ENCODE results near the gene SLC44A3.

Gene SLC44A3, protein sequence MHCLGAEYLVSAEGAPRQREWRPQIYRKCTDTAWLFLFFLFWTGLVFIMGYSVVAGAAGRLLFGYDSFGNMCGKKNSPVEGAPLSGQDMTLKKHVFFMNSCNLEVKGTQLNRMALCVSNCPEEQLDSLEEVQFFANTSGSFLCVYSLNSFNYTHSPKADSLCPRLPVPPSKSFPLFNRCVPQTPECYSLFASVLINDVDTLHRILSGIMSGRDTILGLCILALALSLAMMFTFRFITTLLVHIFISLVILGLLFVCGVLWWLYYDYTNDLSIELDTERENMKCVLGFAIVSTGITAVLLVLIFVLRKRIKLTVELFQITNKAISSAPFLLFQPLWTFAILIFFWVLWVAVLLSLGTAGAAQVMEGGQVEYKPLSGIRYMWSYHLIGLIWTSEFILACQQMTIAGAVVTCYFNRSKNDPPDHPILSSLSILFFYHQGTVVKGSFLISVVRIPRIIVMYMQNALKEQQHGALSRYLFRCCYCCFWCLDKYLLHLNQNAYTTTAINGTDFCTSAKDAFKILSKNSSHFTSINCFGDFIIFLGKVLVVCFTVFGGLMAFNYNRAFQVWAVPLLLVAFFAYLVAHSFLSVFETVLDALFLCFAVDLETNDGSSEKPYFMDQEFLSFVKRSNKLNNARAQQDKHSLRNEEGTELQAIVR

DNA sequence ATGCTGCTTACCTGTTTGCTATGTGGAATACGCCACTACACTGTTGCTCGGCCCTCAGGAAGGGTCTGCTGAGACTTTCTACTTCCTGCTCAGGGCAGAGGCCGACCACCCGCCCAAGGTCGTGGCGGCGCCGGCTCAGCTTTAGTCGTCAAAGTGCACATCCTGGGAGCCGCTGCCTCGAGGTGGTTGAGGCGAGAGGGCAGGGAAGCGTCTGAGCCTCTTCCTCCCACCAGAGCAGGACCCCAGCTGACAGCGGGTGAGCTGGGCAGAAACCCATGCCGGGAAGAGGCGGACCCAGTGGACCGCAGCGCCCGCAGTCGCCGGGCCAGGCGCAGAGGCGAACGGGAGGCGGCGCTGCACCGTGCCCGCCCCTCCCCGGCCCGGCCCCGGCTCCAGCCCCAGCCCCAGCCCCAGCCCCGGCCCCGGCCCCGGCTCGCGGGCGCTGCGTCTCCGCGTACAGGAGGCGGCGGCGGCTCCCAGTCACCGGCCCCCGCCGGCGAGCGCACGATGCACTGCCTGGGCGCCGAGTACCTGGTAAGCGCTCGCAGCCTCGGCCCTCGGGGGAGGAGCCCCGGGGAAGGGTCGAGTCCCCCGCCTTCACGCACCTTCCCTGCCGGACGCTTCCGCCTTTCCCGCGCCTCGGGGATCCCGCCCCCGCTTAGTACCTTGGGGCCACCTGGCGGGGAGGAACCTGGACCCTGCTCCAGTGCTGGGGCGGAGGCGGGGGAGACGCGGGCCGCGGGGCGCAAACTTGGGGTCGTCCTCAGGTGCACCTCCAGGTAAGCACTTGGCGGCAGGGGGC, at the start of gene SLC44A3:
SLC44A3 (plus strand) TSS at position 413 of the 802 bp plus-strand sequence; CDS start at position 508, 95 bp downstream.
- CTCF ChIA-PET, result no interaction called here
- peaks cover 5% of the 10 kb centered on the region for H3K4me1 Mint-ChIP-seq
- H3K4me3 Mint-ChIP-seq, result peak within 1 kb of the TSS; percentile 44
- no peaks in the 10 kb centered on the region for H3K36me3 Mint-ChIP-seq
- no peak within 1 kb of the TSS for H3K27ac Mint-ChIP-seq
- H3K27me3 Mint-ChIP-seq, result peaks cover 56% of the 10 kb centered on the region
- DNase-seq, result peak; percentile 36
- H3K9me3 Mint-ChIP-seq, result no peaks in the 10 kb centered on the region

GRCh38 chr1:94772230-94772641, 47.9 kb upstream of the SLC44A3 start:
- CTCF ChIA-PET, result no interaction called here
- Mint-ChIP-seq H3K9me3 (no peaks in the 10 kb centered on the region), H3K27me3 (peaks cover 20% of the 10 kb centered on the region), H3K27ac (no peak overlapping the region), H3K4me3 (no peak overlapping the region), H3K4me1 (no peaks in the 10 kb centered on the region), H3K36me3 (no peaks in the 10 kb centered on the region)
- no peak for DNase-seq

GRCh38 chr1:94772845-94773244, 47.3 kb upstream of the SLC44A3 start:
- no peak overlapping the region for H3K4me3 Mint-ChIP-seq
- H3K27ac Mint-ChIP-seq, result no peak overlapping the region
- CTCF ChIA-PET, result no interaction called here
- peaks cover 21% of the 10 kb centered on the region for H3K27me3 Mint-ChIP-seq
- H3K4me1 Mint-ChIP-seq, result no peaks in the 10 kb centered on the region
- H3K9me3 Mint-ChIP-seq, result no peaks in the 10 kb centered on the region
- no peak for DNase-seq
- no peaks in the 10 kb centered on the region for H3K36me3 Mint-ChIP-seq

GRCh38 chr1:94773296-94773809, 46.8 kb upstream of the SLC44A3 start:
- CTCF ChIA-PET, result no interaction called here
- Mint-ChIP-seq H3K9me3 (no peaks in the 10 kb centered on the region), H3K4me1 (no peaks in the 10 kb centered on the region), H3K27me3 (peaks cover 21% of the 10 kb centered on the region), H3K27ac (no peak overlapping the region), H3K36me3 (no peaks in the 10 kb centered on the region), H3K4me3 (no peak overlapping the region)
- DNase-seq, result no peak

GRCh38 chr1:94773931-94774422, 46.2 kb upstream of the SLC44A3 start:
- Mint-ChIP-seq H3K4me1 (no peaks in the 10 kb centered on the region), H3K9me3 (no peaks in the 10 kb centered on the region), H3K36me3 (no peaks in the 10 kb centered on the region), H3K27ac (no peak overlapping the region), H3K27me3 (peaks cover 18% of the 10 kb centered on the region), H3K4me3 (no peak overlapping the region)
- CTCF ChIA-PET, result no interaction called here
- DNase-seq, result no peak

GRCh38 chr1:94776474-94776873, 43.7 kb upstream of the SLC44A3 start:
- CTCF ChIA-PET, result no interaction called here
- no peaks in the 10 kb centered on the region for H3K4me1 Mint-ChIP-seq
- DNase-seq, result no peak
- H3K4me3 Mint-ChIP-seq, result no peak overlapping the region
- no peaks in the 10 kb centered on the region for H3K9me3 Mint-ChIP-seq
- H3K27ac Mint-ChIP-seq, result no peak overlapping the region
- H3K27me3 Mint-ChIP-seq, result peaks cover 20% of the 10 kb centered on the region
- no peaks in the 10 kb centered on the region for H3K36me3 Mint-ChIP-seq

DNA sequence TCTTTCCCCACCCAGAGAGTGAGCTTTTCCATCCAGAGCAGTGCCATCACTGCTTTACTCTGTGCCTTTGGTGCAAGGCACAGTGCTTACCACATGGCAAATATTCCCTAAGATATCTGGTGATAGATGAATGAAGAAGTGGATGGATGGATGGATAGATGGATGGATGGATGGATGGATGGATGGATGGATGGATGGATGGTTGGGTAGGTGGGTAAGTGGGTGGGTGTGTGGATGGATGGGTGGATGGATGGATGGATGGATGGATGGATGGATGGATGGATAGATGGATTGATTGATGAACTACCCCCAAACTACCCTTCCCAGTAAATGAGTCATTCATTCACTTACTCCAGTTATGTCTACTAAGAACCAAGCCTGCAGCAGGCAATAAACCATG, 42.9 kb upstream of the SLC44A3 start:
- Mint-ChIP-seq H3K9me3 (no peaks in the 10 kb centered on the region), H3K36me3 (no peaks in the 10 kb centered on the region), H3K27me3 (peaks cover 20% of the 10 kb centered on the region), H3K27ac (no peak overlapping the region), H3K4me1 (no peaks in the 10 kb centered on the region), H3K4me3 (no peak overlapping the region)
- CTCF ChIA-PET, result no interaction called here
- no peak for DNase-seq

- H3K4me3 Mint-ChIP-seq, result no peak overlapping the region
- H3K27ac Mint-ChIP-seq, result no peak overlapping the region
- no peak for DNase-seq
- H3K4me1 Mint-ChIP-seq, result no peaks in the 10 kb centered on the region
- H3K9me3 Mint-ChIP-seq, result no peaks in the 10 kb centered on the region
- H3K27me3 Mint-ChIP-seq, result peaks cover 29% of the 10 kb centered on the region
- H3K36me3 Mint-ChIP-seq, result no peaks in the 10 kb centered on the region
- CTCF ChIA-PET, result no interaction called here
Measured at GRCh38 chr1:94778808-94779207, 41.3 kb upstream of the SLC44A3 start.

- H3K9me3 Mint-ChIP-seq, result no peaks in the 10 kb centered on the region
- CTCF ChIA-PET, result interaction anchor here (0.6 kb wide), 1 partner anchor 65 kb away, joined by 3 read pairs; no protein-coding TSS in a partner anchor
- H3K36me3 Mint-ChIP-seq, result no peaks in the 10 kb centered on the region
- no peak for DNase-seq
- no peak overlapping the region for H3K27ac Mint-ChIP-seq
- no peaks in the 10 kb centered on the region for H3K4me1 Mint-ChIP-seq
- no peak overlapping the region for H3K4me3 Mint-ChIP-seq
- peaks cover 12% of the 10 kb centered on the region for H3K27me3 Mint-ChIP-seq
Measured at GRCh38 chr1:94783342-94784189, 36.6 kb upstream of the SLC44A3 start.

GRCh38 chr1:94784190-94784515, 36.0 kb upstream of the SLC44A3 start:
- H3K4me1 Mint-ChIP-seq, result no peaks in the 10 kb centered on the region
- no peak overlapping the region for H3K27ac Mint-ChIP-seq
- H3K36me3 Mint-ChIP-seq, result no peaks in the 10 kb centered on the region
- H3K4me3 Mint-ChIP-seq, result no peak overlapping the region
- no peak for DNase-seq
- CTCF ChIA-PET, result no interaction called here
- H3K9me3 Mint-ChIP-seq, result no peaks in the 10 kb centered on the region
- H3K27me3 Mint-ChIP-seq, result peaks cover 12% of the 10 kb centered on the region

DNA sequence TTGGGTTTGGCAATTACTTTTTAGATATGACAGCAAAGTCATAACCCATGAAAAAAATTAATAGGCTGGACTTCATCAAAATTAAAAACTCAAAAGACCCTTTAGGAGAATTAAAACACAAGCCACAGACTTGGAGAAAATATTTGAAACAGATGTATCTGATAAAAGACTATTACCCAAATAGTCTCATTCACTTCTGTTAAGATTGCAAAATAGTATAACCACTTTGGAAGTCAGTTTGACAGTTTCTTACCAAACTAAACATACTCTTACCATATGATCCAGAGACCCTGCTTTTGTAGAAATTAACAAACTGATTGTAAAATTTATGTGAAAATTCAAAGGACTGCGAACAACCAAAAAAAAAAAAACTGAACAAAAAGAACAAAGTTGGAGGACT, 32.5 kb upstream of the SLC44A3 start:
- DNase-seq, result no peak

DNA sequence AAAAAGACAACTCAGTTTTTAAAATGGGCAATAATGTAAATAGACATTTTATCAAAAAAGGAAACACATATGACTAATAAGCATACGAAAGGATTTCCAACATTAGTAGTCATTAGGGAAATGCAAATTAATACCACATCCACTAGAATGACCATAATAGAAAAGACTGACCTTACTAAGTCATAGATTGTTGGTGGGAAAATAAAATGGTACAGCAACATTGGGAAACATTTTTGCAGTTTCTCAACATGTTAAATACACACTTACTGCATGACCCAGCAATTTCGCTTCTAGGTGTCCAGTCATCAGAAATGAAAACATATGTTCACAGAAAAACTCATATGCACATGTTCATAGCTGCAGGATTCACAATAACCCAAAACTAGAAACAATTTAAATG, 29.9 kb upstream of the SLC44A3 start:
- no peaks in the 10 kb centered on the region for H3K27me3 Mint-ChIP-seq
- H3K4me1 Mint-ChIP-seq, result peaks cover 2% of the 10 kb centered on the region
- H3K36me3 Mint-ChIP-seq, result no peaks in the 10 kb centered on the region
- no peak for DNase-seq
- CTCF ChIA-PET, result no interaction called here
- no peaks in the 10 kb centered on the region for H3K9me3 Mint-ChIP-seq
- H3K27ac Mint-ChIP-seq, result no peak overlapping the region
- H3K4me3 Mint-ChIP-seq, result no peak overlapping the region

More for the DNA sequence above, 32.5 kb upstream of the SLC44A3 start:
- CTCF ChIA-PET, result no interaction called here
- peaks cover 5% of the 10 kb centered on the region for H3K27me3 Mint-ChIP-seq
- no peaks in the 10 kb centered on the region for H3K36me3 Mint-ChIP-seq
- H3K27ac Mint-ChIP-seq, result no peak overlapping the region
- no peaks in the 10 kb centered on the region for H3K4me1 Mint-ChIP-seq
- H3K4me3 Mint-ChIP-seq, result no peak overlapping the region
- no peaks in the 10 kb centered on the region for H3K9me3 Mint-ChIP-seq

DNA sequence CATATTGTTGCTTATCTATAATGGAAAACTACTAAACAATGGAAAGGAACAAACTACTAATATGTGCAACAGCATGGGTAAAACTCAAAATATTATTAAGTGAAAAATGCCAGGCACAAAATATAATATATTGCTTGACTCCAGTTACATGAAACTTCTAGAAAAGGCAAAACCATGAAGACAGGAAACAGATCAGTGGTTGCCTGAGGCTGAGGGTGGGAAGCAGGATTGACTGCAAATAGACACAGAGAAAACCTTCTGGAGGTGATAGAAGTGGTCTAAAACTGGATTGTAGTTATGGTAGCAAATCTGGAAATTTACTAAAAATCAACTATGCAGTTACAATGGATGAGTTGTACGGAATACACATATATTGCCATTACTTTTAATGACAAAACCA, 29.5 kb upstream of the SLC44A3 start:
- H3K4me1 Mint-ChIP-seq, result peaks cover 6% of the 10 kb centered on the region
- H3K27ac Mint-ChIP-seq, result no peak overlapping the region
- CTCF ChIA-PET, result interaction anchor here (0.9 kb wide), 1 partner anchor 310 kb away, joined by 3 read pairs; no protein-coding TSS in a partner anchor
- H3K9me3 Mint-ChIP-seq, result peaks cover 2% of the 10 kb centered on the region
- H3K27me3 Mint-ChIP-seq, result no peaks in the 10 kb centered on the region
- H3K36me3 Mint-ChIP-seq, result no peaks in the 10 kb centered on the region
- H3K4me3 Mint-ChIP-seq, result no peak overlapping the region
- DNase-seq, result no peak
